Endothelial cell (in vitro differentiated cells): ENCODE results near the gene PLIN5. TPM values are rescaled to one million over a fixed set of nuclear protein-coding genes. Genes with fewer than 3 reads are reported as not detected.

Experiments used
- DNase-seq: peaks from one replicate; pipeline ENCODE4 v3.0.0; 2021; ENCODE audit warnings: low spot score
- H3K27ac Mint-ChIP-seq: one replicate; pipeline ENCODE4 v1.8.0; 2021; ENCODE audit warnings: mixed read lengths, inconsistent platforms; ENCODE audit not compliant: unreplicated experiment
- H3K27me3 Mint-ChIP-seq: one replicate; pipeline ENCODE4 v1.8.0; 2021; ENCODE audit warnings: mild to moderate bottlenecking, moderate library complexity, mixed read lengths, inconsistent platforms; ENCODE audit not compliant: unreplicated experiment
- H3K36me3 Mint-ChIP-seq: one replicate; pipeline ENCODE4 v1.8.0; 2021; ENCODE audit warnings: mild to moderate bottlenecking, low read depth, mixed read lengths, inconsistent platforms; ENCODE audit not compliant: unreplicated experiment
- H3K4me1 Mint-ChIP-seq: one replicate; pipeline ENCODE4 v1.8.0; 2021; ENCODE audit warnings: mild to moderate bottlenecking, mixed read lengths, inconsistent platforms; ENCODE audit not compliant: unreplicated experiment
- H3K4me3 Mint-ChIP-seq: one replicate; pipeline ENCODE4 v1.8.0; 2021; ENCODE audit warnings: mild to moderate bottlenecking, mixed read lengths, inconsistent platforms; ENCODE audit not compliant: unreplicated experiment
- H3K9me3 Mint-ChIP-seq: one replicate; pipeline ENCODE4 v1.8.0; 2021; ENCODE audit warnings: mixed read lengths, inconsistent platforms; ENCODE audit not compliant: unreplicated experiment
- total RNA-seq: library from RNA; stranded (reverse); fragmentation: NEBNext Ultra II Directional; extraction: Animal tissue kit (Norgen Biotek cat#: 25700); gene quantifications from one replicate; pipeline ENCODE4 v1.2.1, GENCODE V29; 2021; ENCODE audit not compliant: unreplicated experiment
- TF ChIP-seq, protein P1 (sequence below): fragments of 200-600 bp; sonication (generic); IDR thresholded peaks from one replicate; pipeline ENCODE4 v1.5.0; 2021; ENCODE audit warnings: antibody characterized with exemption; ENCODE audit not compliant: unreplicated experiment

The PLIN5 gene
- total RNA-seq, 1 donor from 2014 or later, result 0.64 TPM

DNA sequence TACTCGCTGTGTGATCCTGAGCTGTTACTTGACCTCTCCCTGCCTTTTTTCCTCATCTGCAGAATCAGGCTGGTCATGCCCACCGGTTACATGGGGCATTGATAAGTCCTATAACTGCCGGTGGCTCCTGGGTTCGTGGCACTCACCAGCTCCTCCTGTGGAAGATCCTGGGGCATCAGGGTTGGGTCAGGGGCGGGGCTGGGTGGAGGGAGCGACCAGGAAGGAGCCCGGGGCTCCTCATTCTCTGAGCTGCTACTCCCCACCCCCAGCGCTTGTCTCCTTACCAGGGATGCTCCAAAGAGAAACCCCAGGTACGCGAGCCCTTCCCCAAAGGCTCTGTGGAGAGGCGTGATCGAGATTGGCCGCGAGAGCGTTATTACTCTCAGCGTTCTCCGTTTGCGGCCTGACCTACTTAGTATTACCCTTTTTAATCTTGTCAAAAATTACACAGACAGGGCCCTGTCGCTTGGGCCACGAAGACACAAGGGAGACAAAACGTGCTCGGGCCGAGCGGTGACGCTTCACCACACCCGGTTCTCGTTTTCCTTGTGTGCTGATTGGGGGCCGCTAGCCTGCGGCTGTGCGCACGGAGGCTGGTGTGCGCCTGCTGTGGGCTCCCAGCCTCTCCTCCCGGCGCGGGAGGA is 52.2 kb downstream of the PLIN5 start:
- H3K27ac Mint-ChIP-seq, result no peak overlapping the region
- TF ChIP-seq, protein P1, sequence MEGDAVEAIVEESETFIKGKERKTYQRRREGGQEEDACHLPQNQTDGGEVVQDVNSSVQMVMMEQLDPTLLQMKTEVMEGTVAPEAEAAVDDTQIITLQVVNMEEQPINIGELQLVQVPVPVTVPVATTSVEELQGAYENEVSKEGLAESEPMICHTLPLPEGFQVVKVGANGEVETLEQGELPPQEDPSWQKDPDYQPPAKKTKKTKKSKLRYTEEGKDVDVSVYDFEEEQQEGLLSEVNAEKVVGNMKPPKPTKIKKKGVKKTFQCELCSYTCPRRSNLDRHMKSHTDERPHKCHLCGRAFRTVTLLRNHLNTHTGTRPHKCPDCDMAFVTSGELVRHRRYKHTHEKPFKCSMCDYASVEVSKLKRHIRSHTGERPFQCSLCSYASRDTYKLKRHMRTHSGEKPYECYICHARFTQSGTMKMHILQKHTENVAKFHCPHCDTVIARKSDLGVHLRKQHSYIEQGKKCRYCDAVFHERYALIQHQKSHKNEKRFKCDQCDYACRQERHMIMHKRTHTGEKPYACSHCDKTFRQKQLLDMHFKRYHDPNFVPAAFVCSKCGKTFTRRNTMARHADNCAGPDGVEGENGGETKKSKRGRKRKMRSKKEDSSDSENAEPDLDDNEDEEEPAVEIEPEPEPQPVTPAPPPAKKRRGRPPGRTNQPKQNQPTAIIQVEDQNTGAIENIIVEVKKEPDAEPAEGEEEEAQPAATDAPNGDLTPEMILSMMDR, result no peak
- no peak for DNase-seq
- no peaks in the 10 kb centered on the region for H3K4me1 Mint-ChIP-seq
- no peak overlapping the region for H3K4me3 Mint-ChIP-seq
- no peaks in the 10 kb centered on the region for H3K27me3 Mint-ChIP-seq
- H3K9me3 Mint-ChIP-seq, result no peaks in the 10 kb centered on the region
- H3K36me3 Mint-ChIP-seq, result peaks cover 19% of the 10 kb centered on the region

DNA sequence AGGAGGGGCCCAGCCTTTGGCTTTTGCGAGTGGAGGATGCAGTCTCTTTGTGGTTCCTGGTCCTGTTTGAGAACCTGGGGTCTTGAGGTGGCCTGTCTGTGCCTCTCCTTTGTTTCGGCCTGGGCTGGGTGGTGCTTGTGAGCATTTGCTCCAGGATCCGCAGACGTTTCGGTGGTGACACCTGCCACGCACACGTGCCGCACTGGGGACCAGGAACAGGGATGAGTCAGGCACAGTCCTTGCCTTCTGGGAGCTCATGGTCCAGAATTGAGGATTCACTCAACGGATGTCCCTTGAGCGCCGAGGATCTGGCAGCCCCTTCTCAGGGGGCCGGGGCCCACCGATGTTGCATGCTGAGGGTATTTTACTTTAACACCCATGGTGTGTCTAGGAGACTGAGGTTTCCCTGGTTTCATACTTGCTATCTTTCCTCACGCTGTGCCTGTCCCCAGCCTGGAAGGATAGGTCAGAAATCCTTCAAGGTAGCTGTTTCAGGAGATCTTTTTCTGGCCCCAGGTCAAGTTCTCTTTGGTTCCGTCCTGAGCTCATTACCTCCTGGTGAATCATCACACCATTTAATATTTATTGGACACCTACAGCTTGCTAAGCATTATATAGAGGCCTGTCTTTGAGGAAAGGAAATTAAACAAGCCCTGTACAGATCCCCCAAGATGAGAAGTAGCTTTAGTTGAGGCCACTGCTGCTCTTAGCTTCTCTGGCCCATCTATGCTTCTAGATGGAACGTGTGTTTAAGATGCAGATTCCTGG is 57.8 kb downstream of the PLIN5 start:
- Mint-ChIP-seq H3K4me1 (peaks cover 16% of the 10 kb centered on the region), H3K4me3 (peak overlapping the region; percentile 44)
- TF ChIP-seq, protein P1, result no peak

DNA sequence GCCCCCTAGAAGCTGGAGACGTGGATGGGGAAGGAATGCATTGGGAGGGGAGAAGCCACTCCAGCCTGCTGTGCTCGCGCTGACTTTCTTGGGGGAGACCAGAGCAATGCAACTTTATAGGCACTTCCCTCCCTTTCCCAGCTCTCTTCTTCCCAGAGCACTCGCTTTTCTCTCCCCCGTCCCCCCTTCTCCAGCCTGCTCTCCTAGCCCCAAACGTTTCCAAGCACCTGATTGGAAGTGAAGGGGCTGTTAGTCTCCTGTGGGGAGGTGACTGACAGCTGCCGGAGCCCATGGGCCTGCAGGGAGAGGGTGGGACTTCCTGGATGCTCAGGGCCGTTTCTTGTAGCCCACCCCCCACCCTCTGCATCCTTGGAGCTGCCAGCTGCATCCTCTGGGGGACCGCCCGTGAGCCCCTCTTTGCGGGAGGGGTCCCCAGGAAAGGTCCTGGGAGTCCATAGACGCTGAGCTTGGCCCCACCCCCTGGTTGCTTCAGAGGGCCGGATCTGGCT is 60.5 kb downstream of the PLIN5 start:
- DNase-seq, result peak; percentile 66
- Mint-ChIP-seq H3K9me3 (no peaks in the 10 kb centered on the region), H3K36me3 (peaks cover 4% of the 10 kb centered on the region), H3K4me3 (peak overlapping the region; percentile 95), H3K27ac (peak overlapping the region; percentile 52), H3K27me3 (peaks cover 4% of the 10 kb centered on the region), H3K4me1 (peaks cover 19% of the 10 kb centered on the region)
- TF ChIP-seq, protein P1, result no peak

More for the DNA sequence above, 57.8 kb downstream of the PLIN5 start:
- Mint-ChIP-seq H3K27ac (no peak overlapping the region), H3K36me3 (peaks cover 4% of the 10 kb centered on the region), H3K9me3 (no peaks in the 10 kb centered on the region), H3K27me3 (peaks cover 4% of the 10 kb centered on the region)
- DNase-seq, result no peak

DNA sequence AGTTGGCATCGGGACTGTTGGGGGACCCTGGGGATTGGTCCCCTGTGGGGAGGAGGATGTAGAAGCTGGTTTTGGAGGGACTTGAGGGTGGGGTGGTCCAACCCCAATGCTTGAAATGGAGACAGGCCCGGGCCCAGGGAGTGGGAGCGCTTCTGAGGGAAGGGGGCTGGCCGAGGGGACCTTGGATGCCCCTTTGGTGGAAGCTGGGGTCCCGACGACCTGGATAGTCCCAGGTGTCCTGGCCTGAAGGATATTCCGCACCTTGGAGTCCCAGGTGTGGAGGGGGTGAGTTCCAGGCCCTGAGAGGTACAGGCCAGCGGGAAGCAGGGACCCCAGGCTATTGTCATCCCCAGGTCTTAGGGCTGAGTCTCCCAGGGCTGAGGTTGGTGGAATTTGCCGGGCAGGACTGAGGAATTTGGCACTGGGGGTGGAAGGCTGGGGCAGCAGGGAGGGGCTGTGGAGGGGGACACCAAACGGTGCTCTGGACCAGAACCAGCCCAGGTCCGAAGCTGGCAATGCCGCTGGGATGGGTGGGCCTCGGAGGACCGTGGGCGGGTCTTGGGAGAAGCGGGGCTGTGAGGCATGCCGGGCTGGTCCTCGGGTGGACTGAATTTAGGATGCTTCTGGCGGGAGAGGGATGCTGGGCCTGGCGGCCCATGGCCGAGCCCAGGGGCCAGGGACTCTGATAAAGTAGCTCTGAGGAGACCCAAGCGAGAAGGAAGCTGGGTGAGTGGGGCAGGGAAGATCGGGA is 61.1 kb downstream of the PLIN5 start:
- TF ChIP-seq, protein P1, result no peak
- DNase-seq, result no peak
- peak overlapping the region; percentile 95 for H3K4me3 Mint-ChIP-seq

More for the DNA sequence above, 61.1 kb downstream of the PLIN5 start:
- peaks cover 19% of the 10 kb centered on the region for H3K4me1 Mint-ChIP-seq
- H3K27me3 Mint-ChIP-seq, result peaks cover 4% of the 10 kb centered on the region
- H3K9me3 Mint-ChIP-seq, result no peaks in the 10 kb centered on the region
- peak overlapping the region; percentile 52 for H3K27ac Mint-ChIP-seq
- H3K36me3 Mint-ChIP-seq, result peaks cover 4% of the 10 kb centered on the region
